IMR-90 (cell line): ENCODE results near the gene MIS18A. TPM values are rescaled to one million over a fixed set of nuclear protein-coding genes. Genes with fewer than 3 reads are reported as not detected.

Source experiments
- ATAC-seq: fragments of 200-7000 bp; cut with Tn5 transposase; 2 replicates; pipeline ENCODE4 v1.9.1; 2020; ENCODE audit warnings: low read depth, mild to moderate bottlenecking, moderate library complexity
- BruUV-seq: library from RNA; stranded (reverse); fragments of 400-500 nt; replicated peaks from 2 replicates; lab custom pipeline; 2021; lab: Mats Ljungman, UMichigan
- CTCF ChIA-PET: fragments of 300-600 bp; formaldehyde crosslinking; extraction: SDS; loops from one replicate; lab custom pipeline; 2021; ENCODE audit warnings: antibody characterized with exemption; lab: Yijun Ruan, JAX
- POLR2A ChIA-PET: fragments of 300-600 bp; sonication (Branson Sonifier 250); formaldehyde crosslinking; loops from one replicate; lab custom pipeline; 2022; ENCODE audit warnings: antibody characterized with exemption; ENCODE audit not compliant: unreplicated experiment; lab: Charles Lee
- DNase-seq: peaks from one replicate; pipeline ENCODE4 v3.0.0; 2013
- H2AFZ ChIP-seq: replicated peaks from 2 replicates; pipeline ENCODE3; 2013; ENCODE audit warnings: low read length, mild to moderate bottlenecking; ENCODE audit not compliant: poor library complexity
- H2AK5ac ChIP-seq: 2 replicates; pipeline ENCODE4 v1.6.1; 2013; ENCODE audit warnings: low read depth, low read length, inconsistent platforms
- H2AK9ac ChIP-seq: replicated peaks from 2 replicates; pipeline ENCODE3; 2013; ENCODE audit warnings: mild to moderate bottlenecking, low read depth, low read length, moderate library complexity; ENCODE audit not compliant: poor library complexity
- H2BK120ac ChIP-seq: 2 replicates; pipeline ENCODE4 v1.6.1; 2013; ENCODE audit warnings: low read depth, low read length, inconsistent platforms
- H2BK15ac ChIP-seq: 3 replicates; pipeline ENCODE4 v1.6.1; 2013; ENCODE audit warnings: low read depth, low read length, inconsistent platforms
- H2BK20ac ChIP-seq: 2 replicates; pipeline ENCODE4 v1.6.1; 2013; ENCODE audit warnings: low read depth, mild to moderate bottlenecking, inconsistent platforms, low read length, moderate library complexity
- H2BK5ac ChIP-seq: 2 replicates; pipeline ENCODE4 v1.6.1; 2013; ENCODE audit warnings: mild to moderate bottlenecking, low read depth, low read length, inconsistent platforms; ENCODE audit not compliant: poor library complexity, severe bottlenecking
- H3K14ac ChIP-seq: replicated peaks from 2 replicates; pipeline ENCODE4 v1.6.1; 2013; ENCODE audit warnings: low read depth, low read length, inconsistent platforms
- H3K18ac ChIP-seq: 2 replicates; pipeline ENCODE4 v1.6.1; 2013; ENCODE audit warnings: low read depth, low read length, control low read depth
- H3K23ac ChIP-seq: 2 replicates; pipeline ENCODE4 v1.6.1; 2013; ENCODE audit warnings: low read depth, low read length, inconsistent platforms
- H3K27ac ChIP-seq: 2 replicates; pipeline ENCODE4 v1.5.1; 2013; ENCODE audit warnings: mild to moderate bottlenecking, control low read depth, low read length; ENCODE audit not compliant: insufficient read depth
- H3K27me3 ChIP-seq: 2 replicates; pipeline ENCODE4 v1.6.1; 2013; ENCODE audit warnings: low read length; ENCODE audit not compliant: control insufficient read depth, insufficient read depth
- H3K36me3 ChIP-seq: 2 replicates; pipeline ENCODE4 v1.6.1; 2013; ENCODE audit warnings: low read length, mixed read lengths; ENCODE audit not compliant: control insufficient read depth, insufficient read depth
- H3K4ac ChIP-seq: 2 replicates; pipeline ENCODE4 v1.6.1; 2013; ENCODE audit warnings: low read depth, low read length, inconsistent platforms
- H3K4me1 ChIP-seq: 2 replicates; pipeline ENCODE4 v1.6.1; 2013; ENCODE audit warnings: low read length, mixed read lengths; ENCODE audit not compliant: control insufficient read depth, insufficient read depth
- H3K4me2 ChIP-seq: 2 replicates; pipeline ENCODE4 v1.6.1; 2013; ENCODE audit warnings: low read depth, mild to moderate bottlenecking, control low read depth, low read length, moderate library complexity
- H3K4me3 ChIP-seq: 2 replicates; pipeline ENCODE4 v1.5.1; 2013; ENCODE audit warnings: low read depth, mild to moderate bottlenecking, control low read depth, low read length, moderate library complexity; ENCODE audit not compliant: insufficient read depth
- H3K56ac ChIP-seq: 2 replicates; pipeline ENCODE4 v1.6.1; 2013; ENCODE audit warnings: low read length, inconsistent platforms; ENCODE audit not compliant: insufficient read depth; ENCODE audit errors: extremely low read depth
- H3K79me1 ChIP-seq, 2 experiments: 2 replicates each; pipeline ENCODE4 v1.6.1; 2013; ENCODE audit warnings: low read length in 2 of 2, inconsistent platforms in 1 of 2, low read depth in 1 of 2
- H3K9ac ChIP-seq: 2 replicates; pipeline ENCODE4 v1.6.1; 2013; ENCODE audit warnings: low read depth, low read length, control low read depth
- H3K9me1 ChIP-seq: 2 replicates; pipeline ENCODE4 v1.6.1; 2013; ENCODE audit warnings: low read length, inconsistent platforms; ENCODE audit not compliant: insufficient read depth
- H3K9me3 ChIP-seq: 2 replicates; pipeline ENCODE4 v1.6.1; 2013; ENCODE audit warnings: low read length; ENCODE audit not compliant: control insufficient read depth, insufficient read depth
- H4K20me1 ChIP-seq: 2 replicates; pipeline ENCODE4 v1.6.1; 2013; ENCODE audit warnings: low read length, inconsistent platforms; ENCODE audit not compliant: insufficient read depth
- H4K5ac ChIP-seq: 2 replicates; pipeline ENCODE4 v1.6.1; 2013; ENCODE audit warnings: mild to moderate bottlenecking, low read depth, low read length, control low read depth
- H4K8ac ChIP-seq, 2 experiments: 2 replicates each; pipeline ENCODE4 v1.6.1; 2013; ENCODE audit warnings: low read depth in 2 of 2, low read length in 2 of 2, control low read depth in 1 of 2, inconsistent platforms in 1 of 2
- H4K91ac ChIP-seq: 2 replicates; pipeline ENCODE4 v1.6.1; 2013; ENCODE audit warnings: low read depth, low read length, inconsistent platforms; ENCODE audit not compliant: insufficient read depth
- CEBPB ChIP-seq: IDR thresholded peaks from 2 replicates; pipeline ENCODE4 v1.6.1; 2012; ENCODE audit warnings: low read depth, low read length, improper control_type of control experiment
- CTCF ChIP-seq: conservative IDR thresholded peaks from 2 replicates; pipeline ENCODE4 v1.5.1; 2012; ENCODE audit warnings: mild to moderate bottlenecking, low read depth, low read length, improper control_type of control experiment
- WGBS, 2 experiments: methylation state at CpG; one replicate each; pipeline versions ENCODE4 v1.1.5 to v1.1.7; 2013; ENCODE audit warnings: missing lambda C conversion rate in 2 of 2; ENCODE audit not compliant: insufficient read length in 1 of 2; ENCODE audit errors: extremely low coverage in 2 of 2; 5-methylcytosine and 5-hydroxymethylcytosine counted together
- dilution Hi-C: fragments of 300-500 bp; cut with HindIII; formaldehyde crosslinking; loops from one replicate; pipeline ENCODE4 v1.14.3; 2018; ENCODE audit warnings: low sequenced_read_pairs; ENCODE audit not compliant: unreplicated experiment
- in situ Hi-C: fragments of 300-500 bp; cut with MboI; formaldehyde crosslinking; loops from 3 replicates; pipeline ENCODE4 v1.14.3; 2019; ENCODE audit warnings: low sequenced_read_pairs, inconsistent platforms, mixed read lengths
- intact Hi-C: fragments of 100-400 bp; cut with micrococcal nuclease; formaldehyde crosslinking; loops from 2 replicates; pipeline ENCODE4 v1.10.0; 2022
- polyA plus RNA-seq, 3 experiments: library from polyadenylated mRNA; depleted of rRNA; stranded (reverse); fragments of >200 nt; gene quantifications; 2 replicates each; pipeline ENCODE4 v1.2.3, GENCODE V29; 2012; ENCODE audit warnings: low replicate concordance in 1 of 3
- total RNA-seq: library from RNA; depleted of rRNA; stranded (reverse); fragments of >200 nt; gene quantifications from 2 replicates; pipeline ENCODE4 v1.2.3, GENCODE V29; 2012
- TF ChIP-seq, protein P1 (sequence below): fragments of 150-350 bp; IDR thresholded peaks from 2 replicates; pipeline ENCODE4 v1.6.1; 2017; ENCODE audit warnings: mild to moderate bottlenecking, antibody characterized with exemption, low read length, low read depth

Gene MIS18A
- total and polyA plus RNA-seq, 2 of the 4 experiments (the other 2 are of a cell fraction): 4.5 to 7.6 TPM

DNA sequence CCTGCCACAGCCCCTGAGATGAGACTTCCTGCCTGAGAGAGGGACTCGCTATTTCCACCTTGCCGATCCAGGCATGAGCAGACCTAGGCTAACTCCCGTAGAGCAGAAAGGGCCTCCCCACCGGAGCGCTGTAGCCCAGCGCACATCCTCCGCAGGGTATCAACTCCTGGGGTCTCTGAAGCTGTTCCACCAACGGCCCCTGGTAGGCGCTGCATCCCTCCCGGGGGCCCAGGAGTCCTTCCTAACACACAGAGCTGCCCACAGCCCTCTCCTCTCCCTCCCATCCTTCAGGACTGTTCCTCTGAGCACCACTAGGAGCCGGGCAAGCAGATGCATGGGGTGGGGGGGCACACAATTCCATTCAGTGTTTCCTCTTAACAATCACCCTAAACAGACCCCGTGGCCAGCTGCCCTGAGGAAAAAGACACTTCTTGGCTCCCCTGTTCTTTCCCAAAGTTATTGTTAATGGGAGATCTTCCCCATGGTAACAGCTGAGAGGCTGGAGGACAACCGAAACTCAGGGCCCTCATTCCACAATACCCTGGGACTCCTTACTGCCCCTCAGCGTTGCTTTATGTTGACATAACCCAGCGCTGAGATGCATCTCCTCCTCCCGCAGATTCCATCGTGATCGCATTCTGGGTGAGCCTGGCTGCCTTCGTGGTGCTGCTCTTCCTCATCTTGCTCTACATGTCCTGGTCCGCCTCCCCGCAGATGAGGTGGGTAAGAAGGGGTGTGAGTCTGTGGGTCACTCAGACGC is 27.4 kb upstream of the MIS18A start:
- no peak overlapping the region for H2BK120ac ChIP-seq
- BruUV-seq: no TSS peak
- no peak overlapping the region for H2AK9ac ChIP-seq
- H3K9me1 ChIP-seq: peaks cover 4% of the 10 kb centered on the region
- intact Hi-C loops: no loop called here
- ChIA-PET POLR2A (no interaction called here), CTCF (no interaction called here)
- dilution Hi-C loops: no loop called here
- peaks cover 2% of the 10 kb centered on the region; the same call in 1 of the 2 replicates for H3K4me1 ChIP-seq
- peaks cover 4% of the 10 kb centered on the region for H3K36me3 ChIP-seq
- H3K27ac ChIP-seq: no peak overlapping the region
- H4K91ac ChIP-seq: no peak overlapping the region
- no peak overlapping the region for H2BK15ac ChIP-seq
- no peak overlapping the region for H3K56ac ChIP-seq
- in situ Hi-C loops: no loop called here
- H3K79me1 ChIP-seq: 0 out of 4 replicates have a peak, but pooled peaks cover 0 to 4% of the 10 kb centered on the region in 2 experiments
- no peak overlapping the region for H4K8ac ChIP-seq
- H3K9ac ChIP-seq: no peak overlapping the region
- H3K9me3 ChIP-seq: no peaks in the 10 kb centered on the region
- peak; percentile 10; the same call in 1 of the 2 replicates for ATAC-seq
- no peaks in the 10 kb centered on the region for H3K27me3 ChIP-seq
- WGBS, 2 experiments: 77% methylated on average over 3 of the region's 22 CpGs; no CpG with 5 or more reads in 1 of the 2 experiments
- H2AFZ ChIP-seq: peak overlapping the region; percentile 34
- no peak overlapping the region for H2BK5ac ChIP-seq
- H2AK5ac ChIP-seq: no peak overlapping the region
- H3K14ac ChIP-seq: no peak overlapping the region
- no peak overlapping the region for H3K4me3 ChIP-seq
- no peak for DNase-seq
- no peak overlapping the region for H2BK20ac ChIP-seq
- no peak overlapping the region for H3K4me2 ChIP-seq
- H4K20me1 ChIP-seq: no peaks in the 10 kb centered on the region
- H4K5ac ChIP-seq: no peak overlapping the region
- H3K23ac ChIP-seq: no peak overlapping the region
- H3K18ac ChIP-seq: no peak overlapping the region
- no peak overlapping the region for H3K4ac ChIP-seq
- TF ChIP-seq, protein P1, sequence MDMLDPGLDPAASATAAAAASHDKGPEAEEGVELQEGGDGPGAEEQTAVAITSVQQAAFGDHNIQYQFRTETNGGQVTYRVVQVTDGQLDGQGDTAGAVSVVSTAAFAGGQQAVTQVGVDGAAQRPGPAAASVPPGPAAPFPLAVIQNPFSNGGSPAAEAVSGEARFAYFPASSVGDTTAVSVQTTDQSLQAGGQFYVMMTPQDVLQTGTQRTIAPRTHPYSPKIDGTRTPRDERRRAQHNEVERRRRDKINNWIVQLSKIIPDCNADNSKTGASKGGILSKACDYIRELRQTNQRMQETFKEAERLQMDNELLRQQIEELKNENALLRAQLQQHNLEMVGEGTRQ: no peak
- TF ChIP-seq CEBPB: no peak
- TF ChIP-seq CTCF: 0 out of 2 replicates have a peak, but pooled peaks have one; percentile 12
